H9 (cell line): ENCODE measurements around the gene PRR12. TPM values are rescaled to one million over a fixed set of nuclear protein-coding genes. Genes with fewer than 3 reads are reported as not detected.

ENCODE experiments used
- DNase-seq: peaks from one replicate; pipeline ENCODE4 v3.0.0-alpha.2; 2017
- H2AFZ ChIP-seq: one replicate; pipeline ENCODE4 v1.6.1; 2013; ENCODE audit warnings: mild to moderate bottlenecking, low read length, control low read depth, moderate library complexity
- H2AK5ac ChIP-seq: 2 replicates; pipeline ENCODE4 v1.6.1; 2013; ENCODE audit warnings: low read length, control low read depth, mixed read lengths; ENCODE audit not compliant: insufficient read length
- H2BK120ac ChIP-seq: one replicate; pipeline ENCODE4 v1.6.1; 2013; ENCODE audit warnings: low read depth, mild to moderate bottlenecking, low read length, control low read depth, inconsistent platforms; ENCODE audit not compliant: poor library complexity, severe bottlenecking
- H2BK12ac ChIP-seq: 2 replicates; pipeline ENCODE4 v1.6.1; 2013; ENCODE audit warnings: low read length, control low read depth, mixed read lengths, low read depth; ENCODE audit not compliant: insufficient read length
- H2BK15ac ChIP-seq: 2 replicates; pipeline ENCODE4 v1.6.1; 2013; ENCODE audit warnings: low read depth, low read length, control low read depth
- H2BK20ac ChIP-seq: one replicate; pipeline ENCODE4 v1.6.1; 2013; ENCODE audit warnings: low read depth, mild to moderate bottlenecking, low read length, control low read depth, inconsistent platforms; ENCODE audit not compliant: poor library complexity, severe bottlenecking
- H2BK5ac ChIP-seq: 2 replicates; pipeline ENCODE4 v1.6.1; 2013; ENCODE audit warnings: low read length, control low read depth, mixed read lengths; ENCODE audit not compliant: insufficient read length
- H3K14ac ChIP-seq: 2 replicates; pipeline ENCODE4 v1.6.1; 2013; ENCODE audit warnings: low read length, control low read depth; ENCODE audit not compliant: insufficient read depth
- H3K18ac ChIP-seq: 2 replicates; pipeline ENCODE4 v1.6.1; 2013; ENCODE audit warnings: low read depth, mild to moderate bottlenecking, mixed read lengths, low read length, control low read depth; ENCODE audit not compliant: insufficient read length
- H3K23ac ChIP-seq: 2 replicates; pipeline ENCODE4 v1.6.1; 2013; ENCODE audit warnings: low read length, control low read depth, mixed read lengths, low read depth; ENCODE audit not compliant: insufficient read length
- H3K23me2 ChIP-seq: 2 replicates; pipeline ENCODE4 v1.6.1; 2013; ENCODE audit warnings: low read depth, mild to moderate bottlenecking, mixed read lengths, low read length, control low read depth; ENCODE audit not compliant: insufficient read length, poor library complexity, severe bottlenecking
- H3K27ac ChIP-seq: 2 replicates; pipeline ENCODE4 v1.5.1; 2013; ENCODE audit warnings: low read length, control low read depth, mixed read lengths, low read depth; ENCODE audit not compliant: insufficient read length
- H3K27me3 ChIP-seq: 2 replicates; pipeline ENCODE4 v1.6.1; 2013; ENCODE audit warnings: low read length, control low read depth, inconsistent platforms; ENCODE audit not compliant: insufficient read depth
- H3K4ac ChIP-seq: 2 replicates; pipeline ENCODE4 v1.6.1; 2013; ENCODE audit warnings: low read depth, mild to moderate bottlenecking, control low read depth, inconsistent platforms, low read length, moderate library complexity
- H3K4me1 ChIP-seq: 2 replicates; pipeline ENCODE4 v1.6.1; 2013; ENCODE audit warnings: low read length, control low read depth, inconsistent platforms; ENCODE audit not compliant: insufficient read depth
- H3K4me2 ChIP-seq: 2 replicates; pipeline ENCODE4 v1.6.1; 2013; ENCODE audit warnings: low read length, control low read depth, mixed read lengths; ENCODE audit not compliant: insufficient read length, insufficient read depth
- H3K56ac ChIP-seq: 2 replicates; pipeline ENCODE4 v1.6.1; 2013; ENCODE audit warnings: low read depth, mild to moderate bottlenecking, mixed read lengths, low read length, control low read depth; ENCODE audit not compliant: insufficient read length
- H3K79me1 ChIP-seq: 2 replicates; pipeline ENCODE4 v1.6.1; 2013; ENCODE audit warnings: low read depth, mild to moderate bottlenecking, moderate library complexity, low read length, control low read depth, inconsistent platforms; ENCODE audit not compliant: insufficient read depth, poor library complexity, severe bottlenecking
- H3K79me2 ChIP-seq: 2 replicates; pipeline ENCODE4 v1.6.1; 2013; ENCODE audit warnings: low read length, control low read depth, inconsistent platforms; ENCODE audit not compliant: insufficient read depth
- H3K9ac ChIP-seq: 2 replicates; pipeline ENCODE4 v1.6.1; 2013; ENCODE audit warnings: low read length, control low read depth, mixed read lengths; ENCODE audit not compliant: insufficient read length; ENCODE audit errors: extremely low read depth
- H3K9me3 ChIP-seq: one replicate; pipeline ENCODE4 v1.6.1; 2013; ENCODE audit warnings: low read depth, low read length, inconsistent platforms; ENCODE audit not compliant: control insufficient read depth
- H3T11ph ChIP-seq: one replicate; pipeline ENCODE4 v1.6.1; 2013; ENCODE audit warnings: mild to moderate bottlenecking, low read length, control low read depth, inconsistent platforms
- H4K20me1 ChIP-seq: one replicate; pipeline ENCODE4 v1.6.1; 2013; ENCODE audit not compliant: control insufficient read depth, insufficient read length, insufficient read depth
- H4K5ac ChIP-seq: 2 replicates; pipeline ENCODE4 v1.6.1; 2013; ENCODE audit warnings: low read depth, mild to moderate bottlenecking, mixed read lengths, low read length, control low read depth; ENCODE audit not compliant: insufficient read length
- H4K8ac ChIP-seq: replicated peaks from 2 replicates; pipeline ENCODE4 v1.6.1; 2013; ENCODE audit warnings: low read length, control low read depth, mixed read lengths, low read depth; ENCODE audit not compliant: insufficient read length
- H4K91ac ChIP-seq: 2 replicates; pipeline ENCODE4 v1.6.1; 2013; ENCODE audit warnings: low read depth, mild to moderate bottlenecking, moderate library complexity, mixed read lengths, low read length, control low read depth; ENCODE audit not compliant: insufficient read length
- H3K27ac Mint-ChIP-seq, 3 experiments: 2 replicates in 2 of 3; 3 replicates in 1 of 3; pipeline ENCODE4 v1.8.0; 2020 to 2021; ENCODE audit warnings: mixed read lengths in 3 of 3, mild to moderate bottlenecking in 1 of 3, moderate library complexity in 1 of 3
- H3K27me3 Mint-ChIP-seq: 2 replicates; pipeline ENCODE4 v1.8.0; 2021; ENCODE audit warnings: low read depth, mild to moderate bottlenecking, moderate library complexity, mixed read lengths
- H3K36me3 Mint-ChIP-seq, 3 experiments: 2 replicates in 2 of 3; 3 replicates in 1 of 3; pipeline ENCODE4 v1.8.0; 2020 to 2021; ENCODE audit warnings: low read depth in 3 of 3, mixed read lengths in 3 of 3; ENCODE audit not compliant: insufficient read depth in 1 of 3
- H3K4me1 Mint-ChIP-seq, 2 experiments: 2 replicates each; pipeline ENCODE4 v1.8.0; 2020; ENCODE audit warnings: mixed read lengths in 2 of 2
- H3K4me3 Mint-ChIP-seq, 2 experiments: 2 replicates in 1 of 2; 3 replicates in 1 of 2; pipeline ENCODE4 v1.8.0; 2020 to 2021; ENCODE audit warnings: mild to moderate bottlenecking in 2 of 2, mixed read lengths in 2 of 2, moderate library complexity in 1 of 2
- H3K9me3 Mint-ChIP-seq, 2 experiments: 2 replicates in 1 of 2; 3 replicates in 1 of 2; pipeline ENCODE4 v1.8.0; 2020; ENCODE audit warnings: mild to moderate bottlenecking in 2 of 2, mixed read lengths in 2 of 2, moderate library complexity in 1 of 2
- WGBS: extraction: QIAGEN DNeasy Blood & Tissue Kit; methylation state at CpG from one replicate; pipeline ENCODE4 v1.1.7; 2013; ENCODE audit warnings: missing lambda C conversion rate, low lambda C conversion rate, mixed read lengths; ENCODE audit not compliant: insufficient read length; ENCODE audit errors: extremely low coverage; 5-methylcytosine and 5-hydroxymethylcytosine counted together
- total RNA-seq: library from RNA; stranded (reverse); gene quantifications from 2 replicates; pipeline ENCODE4 v1.2.1, GENCODE V29; 2021
- TF ChIP-seq, protein P1 (sequence below): fragments of 200-600 bp; sonication (generic); conservative IDR thresholded peaks from 3 replicates; pipeline ENCODE4 v1.8.0; 2021; ENCODE audit warnings: antibody characterized with exemption, mild to moderate bottlenecking

The PRR12 gene
- total RNA-seq, 1 experiment from 2014 or later = 65.9 TPM

DNA sequence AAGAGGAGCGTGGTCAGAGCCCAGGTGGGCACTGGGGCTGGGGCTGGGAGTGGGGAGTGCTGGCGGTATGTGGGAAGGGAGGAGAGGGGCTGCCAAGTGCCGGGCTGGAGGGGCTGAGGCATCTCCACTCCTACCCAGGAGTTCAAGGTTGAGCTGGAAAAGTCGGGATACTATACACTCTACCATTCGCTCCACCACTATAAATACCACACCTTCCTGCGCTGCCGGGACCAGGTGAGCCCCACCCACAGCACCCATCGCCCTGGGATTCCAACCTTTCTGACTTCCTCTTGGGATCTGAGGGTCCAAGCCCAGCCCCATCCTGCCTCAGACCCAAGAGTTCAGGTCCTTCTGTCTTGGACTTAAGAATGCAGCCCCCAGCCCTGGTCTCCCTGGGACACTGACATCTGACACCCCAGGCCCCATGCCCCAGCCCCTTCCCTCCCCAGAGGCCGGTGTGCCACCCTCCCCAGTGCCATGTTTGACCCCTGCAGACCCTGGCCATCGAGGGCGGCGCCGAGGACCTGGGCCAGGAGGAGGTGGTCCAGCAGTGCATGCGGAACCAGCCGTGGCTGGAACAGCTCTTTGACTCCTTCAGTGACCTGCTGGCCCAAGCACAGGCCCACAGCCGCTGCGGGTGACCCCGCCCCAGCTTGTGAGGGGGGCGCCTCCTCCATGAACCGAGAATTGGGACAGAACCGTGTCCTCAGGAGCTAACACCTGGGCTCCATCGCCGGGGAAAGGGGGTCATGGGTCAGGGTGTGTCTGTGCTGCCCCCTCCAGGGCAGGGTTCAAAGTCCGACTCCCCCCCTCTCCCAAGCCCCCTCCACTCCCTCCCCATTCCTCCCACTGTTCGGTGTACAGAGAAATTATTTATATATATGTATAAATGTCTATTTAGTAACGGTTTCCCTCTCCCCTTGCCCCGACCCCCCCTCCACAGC, 34.3 kb downstream of the PRR12 start:
- Mint-ChIP-seq H3K27me3 (no peaks in the 10 kb centered on the region; the same call in 1 of the 2 replicates), H3K27ac (no peak overlapping the region), H3K4me3 (no peak overlapping the region), H3K36me3 (peaks cover 29 to 59% (median 58%) of the 10 kb centered on the region in 3 experiments), H3K4me1 (no peaks in the 10 kb centered on the region), H3K9me3 (no peaks in the 10 kb centered on the region)
- Histone ChIP-seq H2BK15ac (no peak overlapping the region), H3K4me1 (no peaks in the 10 kb centered on the region), H3K23me2 (no peaks in the 10 kb centered on the region), H3K9me3 (no peaks in the 10 kb centered on the region), H2BK20ac (no peak overlapping the region), H3K4me2 (no peak overlapping the region), H4K5ac (no peak overlapping the region), H3K79me2 (no peaks in the 10 kb centered on the region), H4K8ac (no peak overlapping the region), H3K9ac (no peak overlapping the region), H3K27me3 (no peaks in the 10 kb centered on the region), H4K20me1 (no peaks in the 10 kb centered on the region), H3K23ac (no peak overlapping the region), H2AK5ac (no peak overlapping the region), H4K91ac (no peak overlapping the region), H2AFZ (no peak overlapping the region), H2BK12ac (no peak overlapping the region), H2BK120ac (no peak overlapping the region), H3K27ac (no peak overlapping the region), H3T11ph (no peak overlapping the region), H3K14ac (no peak overlapping the region), H3K79me1 (no peaks in the 10 kb centered on the region), H3K56ac (no peak overlapping the region), H3K4ac (no peak overlapping the region), H3K18ac (no peak overlapping the region), H2BK5ac (no peak overlapping the region)
- DNase-seq = no peak
- WGBS = no CpG with 5 or more reads among the region's 27 CpGs
- TF ChIP-seq, protein P1, sequence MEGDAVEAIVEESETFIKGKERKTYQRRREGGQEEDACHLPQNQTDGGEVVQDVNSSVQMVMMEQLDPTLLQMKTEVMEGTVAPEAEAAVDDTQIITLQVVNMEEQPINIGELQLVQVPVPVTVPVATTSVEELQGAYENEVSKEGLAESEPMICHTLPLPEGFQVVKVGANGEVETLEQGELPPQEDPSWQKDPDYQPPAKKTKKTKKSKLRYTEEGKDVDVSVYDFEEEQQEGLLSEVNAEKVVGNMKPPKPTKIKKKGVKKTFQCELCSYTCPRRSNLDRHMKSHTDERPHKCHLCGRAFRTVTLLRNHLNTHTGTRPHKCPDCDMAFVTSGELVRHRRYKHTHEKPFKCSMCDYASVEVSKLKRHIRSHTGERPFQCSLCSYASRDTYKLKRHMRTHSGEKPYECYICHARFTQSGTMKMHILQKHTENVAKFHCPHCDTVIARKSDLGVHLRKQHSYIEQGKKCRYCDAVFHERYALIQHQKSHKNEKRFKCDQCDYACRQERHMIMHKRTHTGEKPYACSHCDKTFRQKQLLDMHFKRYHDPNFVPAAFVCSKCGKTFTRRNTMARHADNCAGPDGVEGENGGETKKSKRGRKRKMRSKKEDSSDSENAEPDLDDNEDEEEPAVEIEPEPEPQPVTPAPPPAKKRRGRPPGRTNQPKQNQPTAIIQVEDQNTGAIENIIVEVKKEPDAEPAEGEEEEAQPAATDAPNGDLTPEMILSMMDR = no peak
